ENCODE data around the gene IGF2BP3.
A peak's percentile ranks its signal among the peaks of the same experiment; 100 is the strongest.
"Not testable (repeated sequence)": the region's sequence is repeated elsewhere in the genome, so short reads cannot be mapped to it uniquely, and the experiment has no call there.

Gene IGF2BP3

DNA sequence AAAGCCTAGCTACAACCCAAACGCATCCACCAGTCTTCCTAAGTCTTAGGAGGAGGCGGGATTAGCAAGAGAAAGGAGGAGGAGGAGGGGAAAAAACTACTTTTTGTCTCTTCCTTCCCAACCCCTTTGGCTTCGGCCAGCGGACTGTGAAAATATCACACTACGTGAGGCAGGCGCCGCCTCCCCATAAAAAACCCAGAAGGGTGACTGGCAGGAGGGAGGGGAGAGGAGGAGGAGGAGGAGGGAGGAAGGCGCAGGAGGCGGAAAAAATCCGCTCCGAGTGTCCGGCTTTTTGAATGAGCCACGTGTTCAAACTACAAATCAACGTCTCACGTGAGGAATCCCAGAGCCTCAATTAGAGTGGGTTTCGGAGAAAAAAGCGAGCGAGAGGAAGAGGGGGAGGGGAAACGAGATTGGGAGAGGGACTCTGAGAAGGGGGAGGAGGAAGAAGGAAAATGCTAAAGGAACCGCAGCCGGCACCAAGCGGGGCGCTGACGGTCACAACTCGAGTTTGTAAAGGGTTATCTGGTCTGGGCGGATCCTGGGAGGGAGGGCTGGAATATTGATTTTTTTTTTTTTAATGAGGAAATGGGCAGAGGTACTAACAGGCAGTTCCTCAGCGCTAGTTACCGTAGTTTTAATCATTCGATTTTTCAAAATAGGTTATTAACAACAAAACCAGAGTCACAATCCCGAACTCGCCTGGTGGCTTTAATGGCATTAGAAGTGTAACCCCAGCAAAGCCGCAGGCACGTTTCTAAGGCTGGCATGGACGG, at the start of gene IGF2BP3:
TSS of gene IGF2BP3 (minus strand) at position 162 of the 776 bp plus-strand sequence. CDS start 381 bp downstream, outside the sequence.
- peak; percentile 64 for DNase-seq

DNA sequence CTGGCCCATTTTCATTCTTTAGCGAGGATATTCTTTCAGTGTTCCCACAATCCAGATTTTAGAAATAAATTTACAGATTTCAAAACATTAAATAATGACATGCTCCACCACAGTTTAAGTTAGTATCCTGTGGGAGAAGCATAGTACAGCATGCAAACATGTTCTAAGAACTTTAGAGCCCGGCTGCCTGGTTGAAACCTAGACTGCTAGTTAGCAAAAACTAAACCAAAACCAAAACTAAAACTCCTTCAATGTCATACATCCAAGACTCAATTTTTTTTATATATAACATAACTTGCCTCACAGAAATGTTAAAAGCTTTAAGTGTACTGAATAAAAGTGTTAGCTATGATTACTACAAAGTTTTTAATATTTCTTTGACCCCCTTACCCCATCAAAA, 44.5 kb upstream of the IGF2BP3 start:
- DNase-seq = peak; percentile 21

DNA sequence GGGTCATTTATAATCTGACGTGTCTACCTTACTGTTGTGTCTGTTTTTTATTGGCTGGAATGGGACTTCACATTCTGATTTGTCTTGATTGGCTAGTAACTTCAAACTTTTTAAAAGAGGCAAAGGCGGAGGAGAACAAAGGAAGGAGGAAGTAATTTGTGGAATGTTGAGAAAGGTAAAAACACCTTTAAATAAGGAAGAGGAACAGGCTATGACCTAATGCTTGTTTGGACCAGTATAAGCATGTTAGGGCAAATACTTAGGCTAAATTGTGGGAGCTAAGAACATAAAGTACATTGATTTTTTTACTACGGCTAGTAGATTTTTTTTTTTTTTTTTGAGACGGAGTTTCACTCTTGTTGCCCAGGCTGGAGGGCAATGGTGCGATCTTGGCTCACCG, 43.5 kb upstream of the IGF2BP3 start:
- DNase-seq = not testable (repeated sequence)

DNA sequence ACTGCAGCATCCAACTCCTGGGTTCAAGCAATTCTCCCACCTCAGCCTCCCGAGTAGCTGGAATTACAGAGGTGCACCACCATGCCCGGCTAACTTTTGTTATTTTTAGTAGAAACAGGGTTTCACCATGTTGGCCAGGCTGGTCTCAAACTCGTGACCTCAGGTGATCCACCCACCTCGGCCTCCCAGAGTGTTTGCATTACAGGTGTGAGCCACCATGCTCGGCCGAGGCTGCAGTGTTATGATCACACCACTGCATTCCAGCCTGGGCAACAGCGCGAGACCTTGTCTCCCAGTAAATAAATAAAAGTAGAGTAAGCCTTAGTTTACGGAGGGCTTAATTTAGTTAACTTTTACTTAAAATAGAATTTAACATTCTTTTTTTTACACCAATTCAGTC, 23.7 kb upstream of the IGF2BP3 start:
- DNase-seq = peak; percentile 18

DNA sequence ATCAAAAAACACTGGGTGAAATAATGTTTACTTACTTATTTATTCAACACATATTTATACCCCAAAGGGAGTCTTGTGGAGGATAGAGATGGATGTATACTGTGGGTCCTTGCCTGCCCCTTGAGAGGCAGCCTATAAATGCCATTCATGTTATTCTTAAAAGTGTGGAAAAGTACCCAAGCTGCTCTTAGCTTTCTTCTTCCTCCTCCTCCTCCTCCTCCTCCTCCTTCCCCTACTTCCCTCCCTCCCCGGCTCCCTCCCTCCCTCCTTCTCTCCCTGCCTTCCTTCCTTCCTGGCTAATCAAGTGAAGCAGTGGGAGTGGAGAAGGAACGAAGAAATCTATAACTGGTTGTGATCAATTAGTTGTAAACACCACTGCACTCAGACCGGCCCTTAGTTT, 21.2 kb upstream of the IGF2BP3 start:
- no peak for DNase-seq

DNA sequence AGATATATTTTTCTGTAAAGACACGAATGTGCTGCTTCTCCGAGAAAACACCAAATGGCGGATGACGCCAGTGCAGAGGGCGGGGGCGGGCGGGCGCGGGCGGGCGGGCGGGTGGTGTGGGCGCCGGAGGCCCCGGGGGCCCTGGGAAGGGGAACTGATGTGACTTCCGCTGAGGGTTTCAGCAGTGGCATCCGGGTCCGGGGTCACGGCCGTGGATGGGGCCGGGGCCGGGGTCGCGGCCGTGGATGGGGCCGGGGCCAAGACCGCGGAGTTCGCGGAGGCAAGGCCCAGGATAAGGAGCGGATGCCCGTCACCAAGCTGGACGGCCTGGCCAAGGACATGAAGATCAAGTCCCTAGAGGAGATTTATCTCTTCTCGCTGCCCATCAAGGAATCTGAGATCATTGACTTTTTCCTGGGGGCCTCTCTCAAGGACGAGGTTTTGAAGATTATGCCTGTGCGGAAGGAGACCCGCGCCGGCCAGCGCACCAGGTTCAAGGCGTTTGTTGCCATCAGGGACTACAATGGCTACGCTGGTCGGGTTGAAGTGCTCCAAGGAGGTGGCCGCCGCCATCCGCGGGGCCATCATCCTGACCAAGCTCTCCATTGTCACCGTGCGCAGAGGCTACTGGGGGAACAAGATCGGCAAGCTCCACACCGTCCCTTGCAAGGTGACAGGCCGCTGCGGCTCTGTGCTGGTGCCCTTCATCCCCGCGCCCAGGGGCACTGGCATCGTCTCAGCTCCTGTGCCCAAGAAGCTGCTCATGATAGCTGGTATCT, 20.3 kb upstream of the IGF2BP3 start:
- peak; percentile 57 for DNase-seq

DNA sequence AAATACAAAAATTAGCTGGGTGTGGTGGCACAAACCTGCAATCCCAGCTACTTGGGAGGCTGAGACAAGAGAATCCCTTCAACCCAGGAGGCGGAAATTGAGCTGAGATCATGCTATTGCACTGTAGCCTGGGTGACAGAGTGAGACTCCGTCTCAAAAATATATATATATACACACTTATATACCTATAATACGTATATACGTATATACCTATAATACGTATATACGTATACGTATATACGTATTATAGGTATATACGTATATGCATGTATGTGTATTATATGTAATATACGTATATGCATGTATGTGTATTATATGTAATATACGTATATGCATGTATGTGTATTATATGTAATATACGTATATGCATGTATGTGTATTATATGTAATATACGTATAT, 18.4 kb upstream of the IGF2BP3 start:
- not testable (repeated sequence) for DNase-seq

DNA sequence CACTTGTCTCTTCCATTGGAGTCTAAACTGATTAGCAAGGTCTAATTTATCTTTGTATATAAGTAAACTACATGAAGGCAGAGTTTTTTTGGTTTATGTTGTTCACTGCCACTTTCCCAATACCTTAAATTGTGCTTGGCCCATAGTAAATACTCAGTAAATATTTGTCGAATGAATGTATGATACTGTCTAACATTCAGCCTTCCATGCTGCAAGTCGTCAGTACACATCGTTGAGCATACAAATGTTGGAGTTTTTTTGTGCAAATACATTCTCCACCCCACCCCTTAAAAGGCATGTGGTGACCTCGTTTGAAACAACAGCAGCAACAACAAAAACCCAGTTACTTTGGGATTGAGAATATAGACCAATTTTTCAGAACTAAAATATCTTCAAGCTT, 17.4 kb upstream of the IGF2BP3 start:
- DNase-seq = no peak

DNA sequence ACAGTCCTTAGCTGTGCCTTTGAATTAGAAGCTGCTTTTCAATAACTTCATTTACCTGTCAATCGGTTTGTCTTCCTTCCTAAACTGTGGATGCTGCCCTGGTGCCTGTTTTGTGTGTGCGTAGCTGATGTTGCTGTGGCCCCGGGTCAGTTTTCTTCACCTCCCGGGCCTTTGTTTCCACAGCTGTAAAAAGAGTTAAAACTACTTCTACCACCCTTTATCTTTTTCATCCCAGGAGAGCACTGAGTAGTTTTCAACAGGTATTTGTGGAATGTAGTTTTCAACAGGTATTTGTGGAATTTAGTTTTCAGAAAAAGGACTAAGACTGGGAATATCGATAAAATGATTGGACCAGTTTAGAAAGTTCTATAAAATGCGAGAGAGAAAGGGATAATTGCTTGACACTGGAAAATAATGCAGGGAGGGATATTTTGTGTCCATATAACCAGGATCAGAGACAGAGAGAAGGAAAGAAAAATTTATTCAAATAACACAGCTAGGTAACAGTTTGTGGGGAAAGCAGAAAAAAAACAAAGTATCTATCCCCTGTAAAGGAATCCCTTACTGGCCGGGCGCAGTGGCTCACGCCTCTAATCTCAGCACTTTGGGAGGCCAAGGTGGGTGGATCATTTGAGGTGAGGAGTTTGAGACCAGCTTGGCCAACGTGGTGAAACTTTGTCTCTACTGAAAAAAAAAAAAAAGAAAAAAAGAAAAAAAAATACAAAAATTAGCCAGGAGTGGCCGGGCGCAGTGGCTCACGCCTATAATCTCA, 15.9 kb upstream of the IGF2BP3 start:
- no peak for DNase-seq

DNA sequence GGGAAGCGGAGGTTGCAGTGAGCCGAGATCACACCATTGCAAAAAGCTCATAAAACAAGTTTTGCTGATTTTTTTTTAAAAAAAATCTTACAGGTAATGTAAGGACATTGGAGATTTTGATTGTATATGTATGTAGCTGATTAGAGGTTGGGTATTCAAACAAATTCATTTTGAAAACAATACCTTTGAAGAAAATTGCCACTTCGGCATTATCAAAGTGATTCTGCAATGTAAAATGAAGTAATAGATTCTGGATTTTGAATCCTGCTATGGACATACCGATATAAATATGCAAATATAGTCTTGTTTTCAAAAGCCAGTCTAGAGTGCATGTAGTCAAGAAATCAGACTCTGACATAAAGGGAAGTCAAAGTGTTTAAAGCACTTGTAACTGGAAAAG, 12.4 kb upstream of the IGF2BP3 start:
- no peak for DNase-seq

DNA sequence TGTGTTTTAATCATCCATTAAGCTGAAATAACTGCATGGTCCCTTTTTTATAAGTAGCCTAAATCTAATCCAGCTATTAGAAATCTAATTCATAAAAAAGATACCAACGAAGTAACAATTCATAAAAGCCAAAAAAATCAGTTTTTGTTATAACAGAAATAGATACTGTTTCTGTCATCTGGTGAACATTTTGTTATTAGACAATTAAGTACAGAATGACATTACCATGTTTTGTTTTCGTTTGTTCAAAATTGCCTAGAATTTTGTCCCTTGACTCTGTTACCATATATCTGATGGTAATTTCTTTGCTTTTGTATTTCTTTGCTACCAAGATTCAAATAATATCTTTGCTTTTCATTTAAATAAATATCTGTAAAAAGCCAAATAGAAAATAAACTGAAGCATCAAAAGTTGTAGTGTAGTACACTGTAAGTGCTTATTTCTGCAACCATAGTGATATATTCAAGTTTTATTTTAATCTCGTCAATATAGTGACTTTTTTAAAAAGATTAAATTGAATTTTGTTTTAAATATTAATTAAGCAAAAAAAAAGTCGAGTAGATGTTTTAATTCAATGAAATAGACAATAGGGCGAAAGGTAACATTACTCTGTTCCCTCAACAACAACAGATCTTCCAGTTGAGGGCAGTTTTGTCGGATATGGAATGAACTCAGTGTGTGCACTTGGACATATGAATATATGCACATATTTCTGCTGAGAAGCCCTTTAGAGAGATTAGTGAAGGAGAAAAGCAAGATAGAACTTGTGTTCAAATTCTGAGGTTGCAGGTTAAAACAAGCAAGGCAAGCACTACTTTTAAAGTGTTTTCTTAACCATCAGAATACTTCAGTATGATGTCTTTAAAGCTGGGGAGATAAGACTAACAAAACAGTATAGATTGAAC, 7.9 kb upstream of the IGF2BP3 start:
- no peak for DNase-seq

DNA sequence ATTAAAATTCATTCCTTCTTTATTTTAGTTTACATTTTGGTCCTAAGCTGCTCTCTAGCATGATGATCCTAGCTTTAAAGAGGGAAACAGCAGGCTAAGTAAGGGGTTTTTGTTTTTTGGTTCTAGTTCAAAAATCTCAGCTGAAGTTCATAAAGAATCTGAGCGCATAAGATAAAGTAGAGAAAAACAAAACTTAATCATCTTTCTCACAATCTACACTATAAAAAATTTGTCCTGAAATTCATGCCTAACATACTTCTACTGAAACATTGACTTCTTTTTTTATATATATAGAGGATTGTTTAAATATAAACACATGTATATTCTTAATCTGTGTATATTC, 6.8 kb upstream of the IGF2BP3 start:
- DNase-seq = no peak

DNA sequence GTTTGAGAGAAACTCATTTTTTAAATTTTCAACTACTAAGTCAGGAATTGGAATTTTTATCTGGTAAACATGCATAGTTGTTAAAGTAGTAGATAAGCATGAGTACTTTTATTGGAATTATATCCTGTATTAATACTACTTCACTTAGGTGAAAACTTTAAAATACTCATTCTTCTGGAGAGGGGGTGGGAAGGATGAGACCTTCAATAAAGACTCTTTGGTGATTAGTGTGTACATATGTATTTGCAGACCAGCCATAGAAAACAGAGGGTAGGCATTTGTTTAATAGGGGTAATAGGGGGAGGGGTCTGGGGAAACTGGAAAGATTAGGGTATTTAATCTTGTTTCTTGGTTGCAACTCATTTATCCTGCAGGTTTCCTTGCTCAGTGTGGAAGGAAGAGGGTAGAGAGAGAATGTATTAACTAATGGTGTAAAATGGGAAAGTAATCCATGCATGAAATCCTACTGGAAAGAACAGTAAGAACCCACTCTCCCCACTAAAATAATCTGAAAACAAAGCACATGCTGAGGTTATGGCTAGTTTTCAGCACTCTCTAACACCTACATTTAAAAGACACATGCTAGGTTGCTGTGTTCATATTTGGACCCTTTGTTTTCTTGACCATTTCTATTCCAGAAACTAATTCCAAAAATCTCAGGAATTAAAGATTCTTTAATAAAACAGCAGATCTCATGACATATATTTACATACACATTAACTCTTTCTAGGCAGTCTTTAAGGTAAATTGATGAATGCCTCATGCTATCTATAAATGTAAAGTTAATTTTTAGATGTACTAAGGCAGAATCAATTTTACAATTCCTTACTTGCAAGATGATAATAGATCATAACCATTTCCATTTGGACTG, 6.2 kb upstream of the IGF2BP3 start:
- DNase-seq = no peak

DNA sequence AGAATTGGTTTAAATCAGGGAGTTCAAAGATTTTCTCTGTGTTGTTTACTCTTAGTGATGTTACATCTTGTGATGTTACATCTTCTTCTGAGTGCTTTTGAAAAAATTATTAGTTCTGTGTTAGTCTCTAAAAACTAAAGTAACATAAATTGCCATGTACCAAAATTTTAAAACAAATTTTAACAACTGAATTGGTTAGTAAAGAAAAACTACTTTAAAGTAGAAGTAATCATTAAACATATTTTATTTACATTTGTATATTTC, 5.2 kb upstream of the IGF2BP3 start:
- no peak for DNase-seq

DNA sequence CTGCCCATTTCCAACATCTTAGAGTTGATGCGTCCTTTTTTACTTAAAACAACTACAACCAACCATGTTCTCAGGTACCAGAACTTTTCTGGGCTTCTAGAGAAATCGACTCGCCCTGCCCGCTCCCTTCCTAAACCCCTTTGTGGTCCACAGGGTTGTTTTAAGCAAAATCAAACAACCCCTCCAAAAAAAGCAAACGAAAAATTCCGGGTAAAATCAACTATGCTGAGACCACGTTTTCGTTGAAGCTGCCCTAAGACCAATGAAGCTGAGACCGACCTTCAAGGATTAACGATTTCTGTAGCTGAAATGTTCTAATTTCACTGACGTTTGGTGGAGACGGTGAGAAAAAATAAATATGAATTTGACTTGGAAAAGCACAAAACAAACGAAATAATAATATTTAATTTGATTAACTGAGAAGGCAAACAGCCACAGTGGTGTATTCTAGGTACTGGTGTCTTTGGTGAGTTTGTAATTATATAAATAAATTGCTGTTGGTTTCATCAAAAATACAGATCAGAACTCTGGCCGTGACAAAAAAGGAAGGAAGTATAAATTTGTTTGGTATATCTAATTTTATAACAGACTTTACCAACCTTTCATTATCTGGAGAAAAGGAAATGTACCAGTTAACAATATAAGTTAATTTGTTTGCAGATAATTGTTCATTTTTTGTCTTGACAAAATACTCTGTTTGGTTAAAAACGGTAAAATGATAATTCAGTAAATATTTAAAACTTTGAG, 4.7 kb upstream of the IGF2BP3 start:
- no peak for DNase-seq

DNA sequence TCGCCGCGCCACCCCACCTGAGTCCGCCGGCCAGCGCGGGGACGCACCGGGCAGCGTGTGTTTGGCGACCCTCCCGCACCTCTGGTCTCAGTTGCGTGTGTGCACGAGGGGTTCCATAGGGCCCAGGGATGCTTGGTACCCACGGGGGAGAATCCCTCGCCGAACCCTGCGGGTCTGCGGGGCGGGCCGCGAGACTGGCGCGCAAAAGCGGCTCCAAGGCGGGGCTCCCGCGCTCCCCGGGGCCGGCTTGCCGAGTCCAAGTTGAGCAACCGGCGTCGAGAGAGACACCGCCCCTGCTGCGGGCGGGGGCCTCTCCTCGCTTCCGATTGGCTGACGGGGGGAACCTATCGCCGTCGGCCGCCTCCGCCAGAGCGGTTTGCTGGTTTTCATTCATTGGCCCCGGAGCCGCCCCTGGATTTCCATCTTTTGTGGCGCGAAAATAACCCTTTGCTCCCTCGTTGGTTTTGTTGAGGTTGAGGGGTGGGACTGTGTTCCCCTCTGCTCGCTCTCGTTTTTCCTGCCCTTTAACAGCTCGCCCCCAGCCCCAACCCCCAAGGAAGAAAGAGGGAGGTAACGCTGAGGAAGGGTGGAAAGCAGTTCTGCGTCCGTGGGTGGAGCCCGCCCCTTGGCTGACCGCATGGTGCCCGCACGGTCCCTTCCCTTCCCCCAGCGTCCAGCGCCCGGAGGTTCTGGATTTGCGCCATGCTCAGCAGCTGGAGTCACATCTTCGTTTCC, 4.0 kb upstream of the IGF2BP3 start:
- peak; percentile 88 for DNase-seq

DNA sequence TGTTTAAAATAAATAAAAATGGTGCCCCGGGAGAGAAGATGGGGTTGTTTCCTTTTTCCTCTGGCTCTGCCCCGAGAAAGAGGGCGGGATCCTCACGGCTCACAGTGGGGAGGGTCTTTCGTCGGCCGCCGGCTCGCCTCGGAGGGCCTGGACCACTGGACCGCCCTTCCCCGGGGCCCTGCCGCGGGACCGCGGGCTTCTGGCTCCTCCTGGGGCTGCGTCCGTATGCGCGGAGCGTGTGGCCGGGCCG, 3.5 kb upstream of the IGF2BP3 start:
- no peak for DNase-seq

DNA sequence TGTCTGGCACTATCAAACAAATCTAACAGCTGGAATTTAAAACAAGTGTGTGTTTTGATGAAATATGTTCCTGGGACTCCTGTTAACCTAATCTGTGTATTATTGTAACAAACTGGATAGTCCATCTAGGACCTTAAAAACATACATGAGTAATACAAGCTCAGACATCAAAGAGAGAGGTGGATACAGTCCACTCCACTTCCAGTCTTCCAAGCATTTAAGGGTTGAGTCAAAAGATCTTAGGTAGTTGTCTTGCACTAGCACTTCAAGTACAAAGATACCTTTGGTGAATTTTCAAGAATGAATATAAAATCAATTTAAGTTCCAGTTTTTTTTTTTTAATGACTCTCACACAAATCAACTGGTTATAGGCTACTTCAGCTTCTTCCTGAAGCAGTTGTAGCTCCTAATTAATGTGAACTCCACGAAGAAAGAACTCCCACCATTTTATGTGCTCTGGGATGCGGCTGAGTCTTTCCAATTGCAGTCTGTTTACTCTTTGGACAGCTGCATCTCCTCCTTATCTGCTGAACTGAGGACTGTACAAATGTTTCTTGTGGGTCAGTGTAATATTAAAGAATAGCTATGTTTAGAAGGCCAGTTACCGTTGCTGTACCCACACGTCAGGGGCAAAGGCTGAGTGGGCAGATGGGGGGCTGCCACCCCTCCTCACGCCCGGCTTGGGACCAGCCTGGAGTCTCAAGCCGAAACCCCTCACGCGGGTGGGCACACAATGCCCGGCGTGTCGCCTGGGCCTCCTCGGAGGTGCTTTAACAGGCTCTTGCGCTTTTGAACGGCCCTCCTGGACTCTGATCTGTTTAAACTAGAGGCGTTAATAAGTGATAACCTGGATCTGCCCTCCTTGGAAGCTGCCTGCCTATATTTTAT, 2.9 kb upstream of the IGF2BP3 start:
- no peak for DNase-seq

DNA sequence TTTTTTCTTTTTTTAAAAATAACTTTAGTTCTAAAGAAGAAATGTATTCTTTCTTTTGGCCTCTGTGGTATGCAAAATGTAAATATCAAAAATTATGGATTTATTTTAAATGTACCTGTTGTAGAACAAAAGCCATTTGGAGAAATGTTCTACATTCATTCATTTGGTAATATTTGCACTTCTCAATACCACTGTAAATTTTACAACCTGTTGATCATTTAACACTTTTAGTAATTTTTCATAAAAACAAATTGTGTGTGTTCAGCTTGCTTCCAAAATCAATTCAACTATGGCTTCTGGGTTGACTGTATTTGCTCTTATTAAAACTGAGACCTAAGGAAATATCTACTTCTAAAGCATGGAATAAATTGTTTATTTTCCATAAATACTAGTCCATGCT, 2.3 kb upstream of the IGF2BP3 start:
- no peak for DNase-seq

DNA sequence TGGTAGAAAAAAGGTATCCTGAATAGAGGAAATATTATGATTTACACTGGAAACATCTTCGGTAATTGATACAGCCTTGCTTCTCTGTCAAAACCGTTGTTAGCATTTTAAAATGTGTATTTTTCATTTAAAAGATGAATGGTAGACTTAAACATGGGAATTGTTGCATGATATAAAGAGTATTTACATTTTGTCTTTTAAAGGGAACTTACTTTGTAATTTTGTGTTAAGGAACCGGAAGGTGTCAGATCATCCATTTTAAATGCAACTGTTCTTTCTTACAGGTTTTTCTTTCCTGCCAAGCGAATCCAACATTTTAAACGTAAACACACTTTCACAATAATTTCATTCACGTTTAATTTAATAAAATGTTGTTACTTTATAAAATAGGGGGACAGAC, 1.8 kb upstream of the IGF2BP3 start:
- DNase-seq = no peak
